ENCODE measurements around the gene CAPN8. TPM values are rescaled to one million over a fixed set of nuclear protein-coding genes. Genes with fewer than 3 reads are reported as not detected.
A peak's percentile ranks its signal among the peaks of the same experiment; 100 is the strongest.

CAPN8 gene
- total and polyA plus RNA-seq, 4 donors = 30.5 to 123 (median 81.2) TPM

- Histone ChIP-seq H3K4me1 (ENCODE audit: control insufficient read depth in 5 of 5, insufficient read depth in 5 of 5, low read length in 5 of 5) (peaks cover 0 to 2% (median 0%) of the 10 kb centered on the region in 5 donors), H3K36me3 (ENCODE audit: control insufficient read depth in 4 of 4, insufficient read depth in 4 of 4, low read length in 4 of 4) (no peaks in the 10 kb centered on the region), H3K9me3 (ENCODE audit: control insufficient read depth in 4 of 4, insufficient read depth in 3 of 4, low read length in 3 of 4) (no peaks in the 10 kb centered on the region), H3K4me3 (no peak overlapping the region), H3K9ac (ENCODE audit: insufficient read depth in 1 of 2, low read length in 2 of 2) (no peak overlapping the region), H3K27ac (ENCODE audit: low read depth in 1 of 2, low read length in 1 of 2) (no peak overlapping the region), H3K27me3 (ENCODE audit: control insufficient read depth in 3 of 3, insufficient read depth in 3 of 3, low read length in 2 of 3) (no peaks in the 10 kb centered on the region)
- DNase-seq (no peak), ATAC-seq (ENCODE audit: insufficient read depth, low FRiP score) (no peak)
- 33 to 51% methylated on average over 2 of the region's 2 CpGs for WGBS, 2 donors
- no peak for TF ChIP-seq CTCF (IDR thresholded peaks at IDR 0.05; ENCODE audit: control extremely low read depth, extremely low read depth)
Measured at GRCh38 chr1:223514644-223515043, 150.9 kb downstream of the CAPN8 start.

DNA sequence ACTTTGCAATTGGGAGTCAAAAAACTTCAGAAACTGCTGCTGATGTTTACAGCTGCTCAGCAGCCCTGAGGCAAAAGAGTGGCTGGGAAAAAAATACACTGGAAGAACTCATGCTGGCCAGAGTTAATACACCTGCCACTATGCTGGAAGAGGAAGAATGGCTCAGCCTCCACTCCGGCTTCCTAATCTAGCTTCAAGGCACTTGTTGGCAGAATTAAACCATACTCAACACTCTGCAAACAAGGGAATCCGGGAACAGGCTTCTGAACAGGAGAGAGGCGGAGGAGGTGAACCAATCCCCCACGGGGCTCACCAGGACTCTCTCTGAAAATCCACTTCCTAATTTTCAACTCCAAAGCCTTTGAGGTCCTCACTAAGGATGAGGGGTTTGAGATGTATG is 152.2 kb downstream of the CAPN8 start:
- Histone ChIP-seq H3K27ac (ENCODE audit: low read depth in 1 of 2, low read length in 1 of 2) (no peak overlapping the region), H3K4me1 (ENCODE audit: control insufficient read depth in 5 of 5, insufficient read depth in 5 of 5, low read length in 5 of 5) (peaks cover 0 to 2% (median 0%) of the 10 kb centered on the region in 5 donors), H3K9ac (ENCODE audit: insufficient read depth in 1 of 2, low read length in 2 of 2) (no peak overlapping the region), H3K9me3 (ENCODE audit: control insufficient read depth in 4 of 4, insufficient read depth in 3 of 4, low read length in 3 of 4) (no peaks in the 10 kb centered on the region), H3K27me3 (ENCODE audit: control insufficient read depth in 3 of 3, insufficient read depth in 3 of 3, low read length in 2 of 3) (no peaks in the 10 kb centered on the region), H3K36me3 (ENCODE audit: control insufficient read depth in 4 of 4, insufficient read depth in 4 of 4, low read length in 4 of 4) (no peaks in the 10 kb centered on the region), H3K4me3 (no peak overlapping the region)
- ATAC-seq (ENCODE audit: insufficient read depth, low FRiP score) (peak; percentile 50), DNase-seq (peak in 1 of 3 donors; percentile 28)
- 54 to 78% methylated on average over 4 of the region's 4 CpGs for WGBS, 2 donors
- TF ChIP-seq CTCF (IDR thresholded peaks at IDR 0.05; ENCODE audit: control extremely low read depth, extremely low read depth) = no peak

GRCh38 chr1:223512057-223512456 is 153.4 kb downstream of the CAPN8 start:
- Histone ChIP-seq H3K4me3 (no peak overlapping the region), H3K9ac (ENCODE audit: insufficient read depth in 1 of 2, low read length in 2 of 2) (no peak overlapping the region), H3K36me3 (ENCODE audit: control insufficient read depth in 4 of 4, insufficient read depth in 4 of 4, low read length in 4 of 4) (no peaks in the 10 kb centered on the region), H3K9me3 (ENCODE audit: control insufficient read depth in 4 of 4, insufficient read depth in 3 of 4, low read length in 3 of 4) (no peaks in the 10 kb centered on the region), H3K27ac (ENCODE audit: low read depth in 1 of 2, low read length in 1 of 2) (no peak overlapping the region), H3K27me3 (ENCODE audit: control insufficient read depth in 3 of 3, insufficient read depth in 3 of 3, low read length in 2 of 3) (no peaks in the 10 kb centered on the region), H3K4me1 (ENCODE audit: control insufficient read depth in 5 of 5, insufficient read depth in 5 of 5, low read length in 5 of 5) (peaks cover 0 to 2% (median 0%) of the 10 kb centered on the region in 5 donors)
- no peak for DNase-seq
- no peak for ATAC-seq (ENCODE audit: insufficient read depth, low FRiP score)
- 87 to 90% methylated on average over 6 of the region's 6 CpGs for WGBS, 2 donors
- TF ChIP-seq CTCF (IDR thresholded peaks at IDR 0.05; ENCODE audit: control extremely low read depth, extremely low read depth) = no peak

DNA sequence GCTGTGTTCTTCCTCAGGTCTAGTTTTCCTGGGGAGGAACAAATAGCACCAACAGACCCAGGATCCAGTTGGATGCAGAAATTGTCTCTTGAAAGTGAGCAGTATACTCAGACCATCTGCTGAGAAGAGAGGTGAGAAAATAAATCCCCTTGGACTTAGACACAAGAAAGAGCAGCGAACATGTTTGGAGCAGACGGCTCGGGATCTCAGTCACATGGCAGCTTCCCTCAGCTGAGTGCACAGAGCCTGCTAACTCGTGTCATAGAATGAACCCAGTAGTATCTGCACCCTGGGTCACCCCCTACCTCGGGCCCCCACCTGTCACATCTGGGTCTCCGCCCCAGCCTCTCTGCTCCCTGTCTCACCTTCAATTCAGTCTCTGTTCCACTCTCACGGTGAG is 156.7 kb downstream of the CAPN8 start:
- H3K27ac ChIP-seq (ENCODE audit: low read depth in 1 of 2, low read length in 1 of 2) = no peak overlapping the region
- H3K4me1 ChIP-seq (ENCODE audit: control insufficient read depth in 5 of 5, insufficient read depth in 5 of 5, low read length in 5 of 5) = no peaks in the 10 kb centered on the region
- no peak overlapping the region for H3K9ac ChIP-seq (ENCODE audit: insufficient read depth in 1 of 2, low read length in 2 of 2)
- no peak for TF ChIP-seq CTCF (IDR thresholded peaks at IDR 0.05; ENCODE audit: control extremely low read depth, extremely low read depth)
- H3K36me3 ChIP-seq (ENCODE audit: control insufficient read depth in 4 of 4, insufficient read depth in 4 of 4, low read length in 4 of 4) = no peaks in the 10 kb centered on the region
- 79 to 89% methylated on average over 7 of the region's 7 CpGs for WGBS, 2 donors
- DNase-seq = no peak
- no peak for ATAC-seq (ENCODE audit: insufficient read depth, low FRiP score)
- no peaks in the 10 kb centered on the region for H3K9me3 ChIP-seq (ENCODE audit: control insufficient read depth in 4 of 4, insufficient read depth in 3 of 4, low read length in 3 of 4)
- no peaks in the 10 kb centered on the region for H3K27me3 ChIP-seq (ENCODE audit: control insufficient read depth in 3 of 3, insufficient read depth in 3 of 3, low read length in 2 of 3)
- H3K4me3 ChIP-seq = no peak overlapping the region
